Right kidney (tissue), 1 donor: Measurements from ENCODE around the gene MCM10.
A peak's percentile ranks its signal among the peaks of the same experiment; 100 is the strongest.

Experiments
- DNase-seq: peaks from one replicate; pipeline ENCODE4 v3.0.0-alpha.2; 2016

The MCM10 gene

DNA sequence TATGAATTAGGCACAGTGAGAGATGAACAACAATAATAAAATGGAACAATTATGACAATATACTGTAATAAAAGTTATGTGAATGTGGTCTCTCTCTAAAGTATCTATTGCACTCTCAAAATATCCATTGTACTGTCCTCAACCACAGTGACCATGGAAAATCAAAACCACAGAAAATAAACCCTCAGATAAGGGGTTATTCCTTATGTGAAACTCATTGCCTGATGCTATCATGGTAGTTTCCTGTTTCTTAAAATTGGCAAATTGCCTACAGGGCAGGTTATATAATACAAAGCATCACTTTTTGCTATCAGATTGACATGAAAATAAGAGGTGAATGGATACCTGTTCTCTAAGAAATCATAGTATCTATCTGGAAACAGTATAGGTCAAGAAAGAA is 3.8 kb downstream of the MCM10 start:
- DNase-seq, result no peak

- DNase-seq, result no peak
These were observed 6.2 kb downstream of the MCM10 start for GRCh38 chr10:13167568-13167967.

GRCh38 chr10:13168781-13169180 is 7.4 kb downstream of the MCM10 start:
- DNase-seq, result no peak

DNA sequence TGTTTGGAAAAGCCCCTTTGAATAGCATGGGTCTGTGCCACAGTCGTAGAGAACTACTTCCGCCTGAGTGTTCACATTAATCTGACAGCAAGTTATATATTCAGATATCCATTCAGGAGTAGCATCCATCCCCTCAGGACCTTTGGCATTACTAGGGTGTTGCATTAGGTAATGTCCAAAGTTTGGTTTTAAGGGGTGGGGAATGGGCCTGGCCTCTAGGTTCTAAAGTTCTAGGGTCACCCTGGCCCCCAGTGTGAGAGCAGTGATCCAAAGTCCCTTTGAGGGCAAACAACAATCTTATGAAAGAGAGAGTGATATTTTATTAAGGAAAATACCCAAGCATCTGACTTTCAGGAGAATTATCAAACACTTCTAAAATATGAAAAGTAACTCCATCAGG is 12.3 kb downstream of the MCM10 start:
- no peak for DNase-seq

GRCh38 chr10:13180788-13181187 is 19.4 kb downstream of the MCM10 start:
- DNase-seq, result no peak

- no peak for DNase-seq
These were observed 21.1 kb downstream of the MCM10 start for GRCh38 chr10:13182424-13182823.

- DNase-seq, result no peak
These were observed 22.3 kb downstream of the MCM10 start for GRCh38 chr10:13183625-13184024.

- DNase-seq, result no peak
These were observed 22.9 kb downstream of the MCM10 start for GRCh38 chr10:13184276-13184675.

- DNase-seq, result no peak
These were observed 23.6 kb downstream of the MCM10 start for GRCh38 chr10:13184730-13185514.

DNA sequence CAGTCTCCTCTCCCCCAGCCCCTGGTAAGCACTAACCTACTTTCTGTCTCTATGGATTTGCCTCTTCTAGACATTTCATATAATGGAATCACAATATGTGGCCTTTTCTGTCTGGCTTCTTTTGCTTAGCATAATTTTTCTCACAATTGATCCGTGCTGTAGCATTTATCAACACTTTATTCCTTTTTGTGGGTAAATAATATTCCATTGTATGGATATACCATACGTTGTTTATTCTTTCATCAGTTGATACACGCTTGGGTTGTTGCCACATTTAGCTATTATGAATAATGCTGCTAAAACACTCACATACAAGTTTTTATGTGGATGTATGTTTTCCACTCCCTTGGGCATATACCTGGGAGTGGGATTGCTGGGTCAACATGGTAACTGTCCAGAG is 25.8 kb downstream of the MCM10 start:
- no peak for DNase-seq

GRCh38 chr10:13188593-13188992 is 27.2 kb downstream of the MCM10 start:
- no peak for DNase-seq

- DNase-seq, result no peak
These were observed 28.6 kb downstream of the MCM10 start for GRCh38 chr10:13189961-13190360.

DNA sequence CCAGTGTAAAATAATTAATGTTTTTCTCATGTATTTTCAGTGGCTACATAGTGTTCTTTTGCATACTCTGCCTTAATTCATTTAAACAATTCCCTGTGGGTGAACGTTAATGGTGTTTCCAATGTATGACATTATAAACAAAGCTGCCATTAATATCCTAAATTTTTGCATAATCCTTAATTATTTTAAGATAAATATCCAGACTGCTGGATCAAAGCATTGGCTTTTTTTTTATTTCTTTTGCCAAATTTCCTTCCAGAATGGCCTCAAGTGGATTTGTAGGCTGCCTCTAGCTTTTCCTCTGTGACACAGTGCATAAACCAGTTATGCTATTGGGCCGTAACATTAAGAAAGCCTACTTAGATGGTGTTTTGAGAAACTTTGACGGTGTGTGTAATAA is 29.5 kb downstream of the MCM10 start:
- no peak for DNase-seq

DNA sequence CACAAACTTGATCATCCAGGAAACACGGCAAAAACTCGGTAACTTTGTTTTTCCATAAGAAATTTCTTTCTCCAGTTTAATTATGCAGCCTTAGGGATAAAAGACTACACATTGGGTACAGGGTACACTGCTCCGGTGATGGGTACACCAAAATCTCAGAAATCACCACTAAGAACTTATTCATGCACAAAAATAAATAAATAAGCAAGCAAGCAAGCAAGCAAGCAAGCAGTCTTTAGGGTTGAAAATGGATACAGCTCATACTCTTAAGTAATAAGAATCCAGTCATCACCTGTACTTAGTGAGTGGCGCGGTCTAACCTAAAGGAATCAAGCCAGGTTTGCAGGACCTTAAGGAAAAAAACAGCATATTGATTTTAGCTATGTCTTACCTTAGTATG is 30.0 kb downstream of the MCM10 start:
- DNase-seq, result no peak

- no peak for DNase-seq
These were observed 32.3 kb downstream of the MCM10 start for GRCh38 chr10:13193637-13194036.

DNA sequence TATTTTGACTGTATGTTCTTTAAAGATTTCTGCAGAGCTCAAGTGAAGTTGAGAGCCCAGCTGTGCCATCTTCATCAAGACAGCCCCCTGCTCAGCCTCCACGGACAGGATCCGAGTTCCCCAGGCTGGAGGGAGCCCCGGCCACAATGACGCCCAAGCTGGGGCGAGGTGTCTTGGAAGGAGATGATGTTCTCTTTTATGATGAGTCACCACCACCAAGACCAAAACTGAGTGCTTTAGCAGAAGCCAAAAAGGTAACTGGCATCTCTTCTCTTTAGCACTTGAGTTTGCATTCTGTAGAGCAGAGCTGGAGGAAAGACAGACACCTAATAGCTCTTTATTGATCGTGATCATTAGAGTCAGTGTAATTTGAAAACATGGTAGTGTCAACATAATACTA is 33.7 kb downstream of the MCM10 start:
- DNase-seq, result no peak

GRCh38 chr10:13201132-13201531 is 39.8 kb downstream of the MCM10 start:
- no peak for DNase-seq

GRCh38 chr10:13206091-13206490 is 44.7 kb downstream of the MCM10 start:
- DNase-seq, result no peak

GRCh38 chr10:13206546-13207443 is 45.4 kb downstream of the MCM10 start:
- no peak for DNase-seq

DNA sequence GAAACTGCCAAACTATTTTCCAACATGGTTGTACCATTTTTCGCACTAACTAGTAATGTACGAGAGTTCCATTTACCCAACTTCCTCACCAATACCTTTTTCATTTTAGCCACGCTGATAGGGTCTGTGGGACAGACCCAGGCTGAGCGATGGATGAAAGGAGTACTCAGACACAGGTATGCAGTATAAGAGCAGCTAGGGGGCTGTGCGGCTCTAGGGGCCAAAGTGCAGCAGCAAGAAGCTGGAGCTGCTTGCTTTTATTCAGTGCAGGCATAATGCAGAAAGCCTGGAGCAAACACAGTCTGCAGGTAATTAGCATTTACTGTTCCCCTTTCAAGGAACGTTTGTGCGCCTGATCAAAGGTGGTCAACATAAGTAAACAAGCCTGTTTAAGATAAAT is 51.8 kb downstream of the MCM10 start:
- DNase-seq, result no peak

DNA sequence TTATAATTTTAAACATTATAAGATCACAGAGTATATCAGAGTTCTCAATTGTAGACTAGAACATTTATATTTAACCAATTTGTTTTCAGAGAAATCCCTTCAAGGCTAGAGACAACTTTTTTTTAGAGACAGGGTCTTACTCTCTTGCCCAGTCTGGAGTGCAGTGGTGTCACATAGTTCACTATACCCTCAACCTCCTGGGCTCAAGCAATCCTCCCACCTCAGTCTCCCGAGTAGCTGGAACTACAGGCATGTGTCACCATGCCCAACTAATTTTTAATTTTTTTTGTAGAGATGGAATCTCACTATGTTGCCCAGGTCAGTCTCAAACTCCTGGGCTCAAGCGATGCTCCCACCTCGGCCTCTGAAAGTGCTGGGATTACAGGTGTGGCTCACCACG is 57.5 kb downstream of the MCM10 start:
- DNase-seq, result no peak

DNA sequence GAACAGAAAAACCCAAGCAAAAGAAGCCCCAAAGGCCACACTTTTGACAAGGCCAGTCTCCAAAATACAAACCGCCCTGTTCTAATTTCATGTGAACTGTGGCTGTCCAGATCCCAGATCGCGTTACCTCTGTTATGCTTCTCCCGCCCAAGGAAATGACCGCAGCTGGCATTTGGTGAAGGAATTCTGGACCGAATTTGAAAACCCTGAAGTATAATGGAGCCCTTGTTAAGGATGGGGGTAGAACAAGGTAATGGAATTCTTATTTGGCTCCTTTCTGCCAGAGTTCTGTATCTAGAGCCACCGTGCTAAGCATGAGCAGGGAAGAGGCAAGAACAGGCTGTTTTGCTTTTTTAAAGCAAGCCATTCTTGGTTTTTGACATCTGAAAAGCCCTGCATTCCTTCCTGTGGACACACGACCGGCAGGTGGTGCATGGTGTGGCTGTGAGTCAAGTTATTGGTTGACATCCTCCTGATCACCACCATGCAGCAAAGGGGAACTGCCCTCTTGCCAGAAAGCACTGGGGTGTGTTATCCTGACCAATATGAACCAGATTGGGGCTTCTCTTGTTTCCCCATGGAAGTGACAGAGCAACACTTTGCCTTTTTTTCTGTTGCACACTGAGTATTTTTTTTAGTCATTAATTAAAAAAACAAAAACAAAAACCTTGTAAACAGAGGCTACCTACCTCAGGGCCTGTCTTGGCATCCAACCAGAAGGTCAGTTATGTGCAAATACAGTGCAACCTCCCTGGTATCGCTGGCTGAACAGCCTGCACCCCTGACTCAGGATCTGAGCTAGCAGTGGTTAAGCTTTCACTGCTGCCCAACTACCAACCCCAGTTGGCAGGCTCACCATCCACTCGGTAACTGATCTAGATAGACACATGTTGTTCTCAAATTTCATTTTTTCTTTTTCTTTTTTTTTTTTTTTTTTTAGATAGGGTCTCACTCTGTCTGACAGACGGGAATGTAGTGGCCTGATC is 58.6 kb downstream of the MCM10 start:
- peak; percentile 10 for DNase-seq
